GM12878 (cell line): ENCODE results near the gene TEX10.

Experiments used
- CHD4 ChIP-seq: fragments of 200-600 bp; sonication (generic); IDR thresholded peaks from 2 replicates; pipeline ENCODE4 v1.6.1; 2016; ENCODE audit warnings: mild to moderate bottlenecking
- CTCF ChIP-seq, 3 experiments: IDR thresholded peaks in 2 of 3; conservative IDR thresholded peaks in 1 of 3; 2 replicates each; pipeline ENCODE4 v1.5.1; 2011; ENCODE audit warnings: low read depth in 3 of 3, low read length in 3 of 3, mild to moderate bottlenecking in 3 of 3, control low read depth in 2 of 3, moderate library complexity in 2 of 3, inconsistent platforms in 1 of 3, mixed read lengths in 1 of 3; ENCODE audit not compliant: control insufficient read depth in 2 of 3, insufficient read depth in 1 of 3; ENCODE audit errors: extremely low read depth in 1 of 3
- EP300 ChIP-seq, 2 experiments: fragments of 150-350 bp in 1 of 2; IDR thresholded peaks; 2 replicates each; pipeline ENCODE4 v1.6.1; 2011 to 2012; ENCODE audit warnings: low read depth in 2 of 2, low read length in 2 of 2, borderline replicate concordance in 1 of 2, improper control_type of control experiment in 1 of 2, inconsistent platforms in 1 of 2; ENCODE audit not compliant: control insufficient read depth in 1 of 2
- ESRRA ChIP-seq: IDR thresholded peaks from 2 replicates; pipeline ENCODE4 v1.6.1; 2012; ENCODE audit warnings: mild to moderate bottlenecking, low read length, improper control_type of control experiment
- FOXM1 ChIP-seq: IDR thresholded peaks from 2 replicates; pipeline ENCODE4 v1.6.1; 2012; ENCODE audit warnings: low read depth, mild to moderate bottlenecking, inconsistent platforms, low read length, moderate library complexity
- MAX ChIP-seq: IDR thresholded peaks from 2 replicates; pipeline ENCODE4 v1.6.1; 2012; ENCODE audit warnings: low read depth, low read length, improper control_type of control experiment
- MYC ChIP-seq: IDR thresholded peaks from 2 replicates; pipeline ENCODE4 v1.6.1; 2011; ENCODE audit warnings: mild to moderate bottlenecking, low read length, moderate library complexity, inconsistent platforms; ENCODE audit not compliant: insufficient read depth, insufficient replicate concordance, insufficient read length, severe bottlenecking
- POLR2A ChIP-seq: IDR thresholded peaks from 2 replicates; pipeline ENCODE4 v1.6.1; 2011; ENCODE audit warnings: low read depth, mild to moderate bottlenecking, low read length
- POLR2AphosphoS5 ChIP-seq: IDR thresholded peaks from 2 replicates; pipeline ENCODE4 v1.6.1; 2011; ENCODE audit warnings: mild to moderate bottlenecking, low read length, inconsistent platforms
- RB1 ChIP-seq: fragments of 450-650 bp; formaldehyde crosslinking; IDR thresholded peaks from 2 replicates; pipeline ENCODE4 v1.6.1; 2017; ENCODE audit warnings: mild to moderate bottlenecking, borderline replicate concordance
- TCF7 ChIP-seq: IDR thresholded peaks from 2 replicates; pipeline ENCODE4 v1.6.1; 2014; ENCODE audit warnings: antibody characterized with exemption, borderline replicate concordance
- ZBTB33 ChIP-seq: fragments of 450-650 bp; IDR thresholded peaks from 2 replicates; pipeline ENCODE4 v1.6.1; 2017; ENCODE audit warnings: mild to moderate bottlenecking
- ZNF217 ChIP-seq: fragments of 450-650 bp; IDR thresholded peaks from 2 replicates; pipeline ENCODE4 v1.6.1; 2017; ENCODE audit warnings: antibody characterized with exemption, mild to moderate bottlenecking
- TF ChIP-seq, protein P1 (sequence below): fragments of 450-650 bp; IDR thresholded peaks from 2 replicates; pipeline ENCODE4 v1.6.1; 2016; ENCODE audit warnings: mild to moderate bottlenecking

DNA sequence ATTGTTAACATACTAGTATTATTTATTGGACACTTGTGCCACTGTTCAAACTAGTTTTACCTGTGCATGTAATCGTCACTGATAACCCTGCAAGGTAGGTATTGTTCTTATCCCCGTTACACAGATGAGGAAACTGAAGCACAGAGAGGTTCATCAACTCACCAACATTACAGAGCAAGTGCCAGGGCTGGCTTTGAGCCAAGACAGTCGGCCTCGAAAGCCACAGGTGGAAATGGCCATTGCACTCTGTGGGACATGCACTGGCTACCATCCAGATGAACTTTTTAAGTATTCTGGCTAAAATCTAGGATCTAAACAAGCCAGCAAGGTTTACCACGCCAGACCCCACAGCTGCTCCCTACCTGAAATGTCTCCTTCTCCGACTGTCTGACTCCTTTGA, 57.9 kb downstream of the TEX10 start:
- TF ChIP-seq CTCF (IDR thresholded peaks at IDR 0.05 in 2 of 3, conservative IDR thresholded peaks at IDR 0.05 in 1 of 3; ENCODE audit: control insufficient read depth in 2 of 3, extremely low read depth in 1 of 3, insufficient read depth in 1 of 3, low read depth in 3 of 3, low read length in 3 of 3) (no peak), RB1 (no peak), ZNF217 (no peak), MAX (no peak), POLR2AphosphoS5 (no peak), ZBTB33 (no peak), CHD4 (no peak), TCF7 (no peak), EP300 (IDR thresholded peaks at IDR 0.05; ENCODE audit: borderline replicate concordance in 1 of 2, control insufficient read depth in 1 of 2, low read depth in 2 of 2, low read length in 2 of 2) (no peak), ESRRA (no peak), MYC (no peak), FOXM1 (no peak), POLR2A (no peak)
- TF ChIP-seq, protein P1, sequence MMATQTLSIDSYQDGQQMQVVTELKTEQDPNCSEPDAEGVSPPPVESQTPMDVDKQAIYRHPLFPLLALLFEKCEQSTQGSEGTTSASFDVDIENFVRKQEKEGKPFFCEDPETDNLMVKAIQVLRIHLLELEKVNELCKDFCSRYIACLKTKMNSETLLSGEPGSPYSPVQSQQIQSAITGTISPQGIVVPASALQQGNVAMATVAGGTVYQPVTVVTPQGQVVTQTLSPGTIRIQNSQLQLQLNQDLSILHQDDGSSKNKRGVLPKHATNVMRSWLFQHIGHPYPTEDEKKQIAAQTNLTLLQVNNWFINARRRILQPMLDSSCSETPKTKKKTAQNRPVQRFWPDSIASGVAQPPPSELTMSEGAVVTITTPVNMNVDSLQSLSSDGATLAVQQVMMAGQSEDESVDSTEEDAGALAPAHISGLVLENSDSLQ: no peak
